CD14-positive monocyte (primary cell): Measurements from ENCODE around the gene BIK. TPM values are rescaled to one million over a fixed set of nuclear protein-coding genes. Genes with fewer than 3 reads are reported as not detected.

Experiments used
- DNase-seq, 3 donors: peaks; one replicate each; pipeline ENCODE4 v3.0.0-alpha.2; 2011 to 2022
- H2AFZ ChIP-seq: 2 replicates; pipeline ENCODE4 v1.6.0; 2012; ENCODE audit warnings: mild to moderate bottlenecking, low read depth, low read length, inconsistent platforms; ENCODE audit not compliant: insufficient read depth, poor library complexity, severe bottlenecking
- H3K27ac ChIP-seq, 2 donors: 1 replicate in 1 of 2; 2 replicates in 1 of 2; pipeline ENCODE4 v1.5.1; 2012 to 2013; ENCODE audit warnings: low read length in 2 of 2, control low read depth in 1 of 2, inconsistent platforms in 1 of 2, low read depth in 1 of 2, mild to moderate bottlenecking in 1 of 2
- H3K27me3 ChIP-seq, 2 donors: one replicate each; pipeline versions ENCODE4 v1.6.0 to v1.6.1; 2011 to 2013; ENCODE audit warnings: low read length in 2 of 2; ENCODE audit not compliant: control insufficient read depth in 2 of 2, insufficient read depth in 2 of 2
- H3K36me3 ChIP-seq, 2 donors: replicated peaks in 1 of 2; 1 replicate in 1 of 2; 2 replicates in 1 of 2; pipeline versions ENCODE4 v1.5.1 to v1.6.1; 2012 to 2013; ENCODE audit warnings: low read length in 2 of 2, control low read depth in 1 of 2, inconsistent platforms in 1 of 2, mild to moderate bottlenecking in 1 of 2; ENCODE audit not compliant: insufficient read depth in 2 of 2, control insufficient read depth in 1 of 2
- H3K4me1 ChIP-seq, 2 donors: 1 replicate in 1 of 2; 2 replicates in 1 of 2; pipeline versions ENCODE4 v1.5.1 to v1.6.1; 2012 to 2013; ENCODE audit warnings: low read length in 2 of 2, control low read depth in 1 of 2, inconsistent platforms in 1 of 2, mild to moderate bottlenecking in 1 of 2, moderate library complexity in 1 of 2; ENCODE audit not compliant: insufficient read depth in 2 of 2, control insufficient read depth in 1 of 2
- H3K4me2 ChIP-seq: replicated peaks from 2 replicates; pipeline ENCODE3; 2012; ENCODE audit warnings: low read length, moderate library complexity, mild to moderate bottlenecking; ENCODE audit not compliant: poor library complexity, severe bottlenecking; ENCODE audit errors: extremely low read depth
- H3K4me3 ChIP-seq, 3 experiments: fragments of 200-600 bp in 1 of 3; sonication (generic) in 1 of 3; replicated peaks in 1 of 3; 1 replicate in 2 of 3; 2 replicates in 1 of 3; pipeline ENCODE4 v1.5.1; 2011 to 2013; ENCODE audit warnings: low read length in 3 of 3, mild to moderate bottlenecking in 3 of 3, control low read depth in 2 of 3, low read depth in 2 of 3, inconsistent platforms in 1 of 3, moderate library complexity in 1 of 3
- H3K79me2 ChIP-seq: 2 replicates; pipeline ENCODE4 v1.6.0; 2012; ENCODE audit warnings: mild to moderate bottlenecking, control low read depth, inconsistent platforms, low read length, moderate library complexity; ENCODE audit not compliant: insufficient read depth
- H3K9ac ChIP-seq: 2 replicates; pipeline ENCODE4 v1.6.0; 2017; ENCODE audit warnings: low read length, mild to moderate bottlenecking; ENCODE audit not compliant: insufficient read depth, poor library complexity, severe bottlenecking
- H3K9me3 ChIP-seq, 2 donors: replicated peaks in 1 of 2; 1 replicate in 1 of 2; 2 replicates in 1 of 2; pipeline versions ENCODE4 v1.5.1 to v1.6.1; 2012 to 2013; ENCODE audit warnings: low read length in 2 of 2, control low read depth in 1 of 2; ENCODE audit not compliant: control insufficient read depth in 1 of 2, insufficient read depth in 1 of 2
- H4K20me1 ChIP-seq: 2 replicates; pipeline ENCODE4 v1.6.0; 2012; ENCODE audit warnings: mild to moderate bottlenecking, low read length, control low read depth, moderate library complexity; ENCODE audit not compliant: insufficient read depth
- H3K27ac Mint-ChIP-seq, 7 donors: one replicate each; pipeline ENCODE4 v1.8.0; 2020; ENCODE audit warnings: mild to moderate bottlenecking in 7 of 7, mixed read lengths in 7 of 7, moderate library complexity in 6 of 7, inconsistent platforms in 2 of 7
- H3K27me3 Mint-ChIP-seq, 3 donors: one replicate each; pipeline ENCODE4 v1.8.0; 2021 to 2022; ENCODE audit warnings: low read depth in 3 of 3, mild to moderate bottlenecking in 3 of 3, mixed read lengths in 3 of 3, moderate library complexity in 3 of 3, inconsistent platforms in 1 of 3
- H3K36me3 Mint-ChIP-seq, 2 donors: one replicate each; pipeline ENCODE4 v1.8.0; 2020; ENCODE audit warnings: mixed read lengths in 2 of 2, inconsistent platforms in 1 of 2, mild to moderate bottlenecking in 1 of 2
- H3K4me1 Mint-ChIP-seq: one replicate; pipeline ENCODE4 v1.8.0; 2020; ENCODE audit warnings: mild to moderate bottlenecking, mixed read lengths
- H3K4me3 Mint-ChIP-seq, 2 donors: one replicate each; pipeline ENCODE4 v1.8.0; 2020; ENCODE audit warnings: mild to moderate bottlenecking in 2 of 2, mixed read lengths in 2 of 2, moderate library complexity in 1 of 2
- H3K9me3 Mint-ChIP-seq, 7 donors: one replicate each; pipeline ENCODE4 v1.8.0; 2020 to 2022; ENCODE audit warnings: mixed read lengths in 7 of 7, mild to moderate bottlenecking in 6 of 7, moderate library complexity in 6 of 7, inconsistent platforms in 2 of 7
- CTCF ChIP-seq: fragments of 200-600 bp; IDR thresholded peaks from one replicate; pipeline ENCODE4 v1.8.0; 2022; ENCODE audit warnings: antibody characterized with exemption, mild to moderate bottlenecking
- WGBS: methylation state at CpG from one replicate; pipeline ENCODE4 v1.1.5; 2013; ENCODE audit warnings: missing lambda C conversion rate; ENCODE audit not compliant: insufficient coverage; 5-methylcytosine and 5-hydroxymethylcytosine counted together
- intact Hi-C, 2 donors: fragments of 100-400 bp; cut with micrococcal nuclease; formaldehyde crosslinking; loops; one replicate each; pipeline versions ENCODE4 v1.15.0 to v1.15.1; 2023
- polyA plus RNA-seq, 3 donors: library from polyadenylated mRNA; depleted of rRNA in 1 of 3; unstranded in 2 of 3; stranded (reverse) in 1 of 3; fragments of 300-500 nt in 2 of 3; fragments of >200 nt in 1 of 3; fragmentation: Illumina TruSeq in 2 of 3; gene quantifications; 1 replicate in 2 of 3; 2 replicates in 1 of 3; pipeline ENCODE4 v1.2.3, GENCODE V29; 2012 to 2021

The BIK gene
- polyA plus RNA-seq, 3 donors, result 0.96 to 3.1 (median 3.1) TPM

- H3K27ac ChIP-seq, result no peak overlapping the region
- intact Hi-C loops, result no loop called here
Measured at GRCh38 chr22:43098356-43098755, 12.2 kb upstream of the BIK start.

GRCh38 chr22:43099095-43099494, 11.5 kb upstream of the BIK start:
- Histone ChIP-seq H3K36me3 (no peaks in the 10 kb centered on the region), H3K4me1 (peaks cover 5 to 6% of the 10 kb centered on the region in 2 donors), H3K4me2 (no peak overlapping the region), H2AFZ (no peak overlapping the region), H4K20me1 (no peaks in the 10 kb centered on the region), H3K9me3 (peaks cover 9 to 17% of the 10 kb centered on the region in 2 donors), H3K9ac (no peak overlapping the region), H3K79me2 (no peaks in the 10 kb centered on the region), H3K27me3 (no peaks in the 10 kb centered on the region), H3K27ac (no peak overlapping the region), H3K4me3 (no peak overlapping the region)
- Mint-ChIP-seq H3K27me3 (peaks cover 0 to 2% (median 1%) of the 10 kb centered on the region in 3 donors), H3K27ac (no peak overlapping the region), H3K9me3 (peaks cover 13 to 21% (median 17%) of the 10 kb centered on the region in 7 donors), H3K36me3 (no peaks in the 10 kb centered on the region), H3K4me1 (peaks cover 8% of the 10 kb centered on the region), H3K4me3 (no peak overlapping the region)
- DNase-seq, result no peak
- no peak for TF ChIP-seq CTCF
- intact Hi-C loops, result no loop called here
- WGBS, result 100% methylated on average over 1 of the region's 4 CpGs

More at GRCh38 chr22:43098356-43098755, 12.2 kb upstream of the BIK start:
- Mint-ChIP-seq H3K27ac (no peak overlapping the region), H3K36me3 (no peaks in the 10 kb centered on the region), H3K4me1 (peaks cover 13% of the 10 kb centered on the region), H3K9me3 (peaks cover 13 to 21% (median 17%) of the 10 kb centered on the region in 7 donors), H3K27me3 (peaks cover 0 to 2% (median 1%) of the 10 kb centered on the region in 3 donors), H3K4me3 (no peak overlapping the region)
- DNase-seq, result no peak
- no peak for TF ChIP-seq CTCF
- H4K20me1 ChIP-seq, result no peaks in the 10 kb centered on the region
- H3K79me2 ChIP-seq, result no peaks in the 10 kb centered on the region
- H3K27me3 ChIP-seq, result no peaks in the 10 kb centered on the region
- H2AFZ ChIP-seq, result no peak overlapping the region
- H3K36me3 ChIP-seq, result no peaks in the 10 kb centered on the region
- 50% methylated on average over 4 of the region's 4 CpGs for WGBS
- no peak overlapping the region for H3K9ac ChIP-seq
- no peak overlapping the region for H3K4me2 ChIP-seq
- H3K9me3 ChIP-seq, result peaks cover 9 to 17% of the 10 kb centered on the region in 2 donors
- H3K4me1 ChIP-seq, result peaks cover 10 to 11% of the 10 kb centered on the region in 2 donors
- no peak overlapping the region for H3K4me3 ChIP-seq
